Measurements from ENCODE around the gene DARS1. TPM values are rescaled to one million over a fixed set of nuclear protein-coding genes. Genes with fewer than 3 reads are reported as not detected.

DARS1 gene
- total RNA-seq, 4 donors from 2014 or later = 58.7 to 73.6 (median 65.7) TPM

DNA sequence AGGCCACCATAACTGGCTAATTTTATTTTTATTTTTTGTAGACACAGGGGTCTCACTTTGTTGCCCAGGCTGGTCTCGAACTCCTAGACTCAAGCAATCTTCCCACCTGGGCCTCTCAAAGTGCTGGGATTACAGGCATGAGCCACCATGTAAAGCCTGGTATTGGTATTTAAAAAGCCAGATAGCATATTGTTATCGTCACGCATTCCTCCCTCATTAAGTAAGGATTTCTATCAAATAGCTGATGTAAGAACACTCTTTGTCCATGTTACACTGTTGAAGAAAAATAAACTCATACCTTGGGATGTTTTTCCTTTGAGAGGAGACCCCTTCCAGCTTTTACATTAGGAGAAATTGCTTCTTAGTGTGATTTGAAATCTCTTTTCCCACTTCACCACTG is 39.2 kb upstream of the DARS1 start:
- DNase-seq (ENCODE audit: low spot score in 2 of 2) = no peak
- H3K4me3 ChIP-seq (ENCODE audit: low read depth, poor library complexity, severe bottlenecking) = no peak overlapping the region
- intact Hi-C loops (cut with DNase I; ENCODE audit: low total_unique reads) = no loop called here
- WGBS, 2 donors = 95% methylated on average over 3 of the region's 3 CpGs
- TF ChIP-seq, protein P1, sequence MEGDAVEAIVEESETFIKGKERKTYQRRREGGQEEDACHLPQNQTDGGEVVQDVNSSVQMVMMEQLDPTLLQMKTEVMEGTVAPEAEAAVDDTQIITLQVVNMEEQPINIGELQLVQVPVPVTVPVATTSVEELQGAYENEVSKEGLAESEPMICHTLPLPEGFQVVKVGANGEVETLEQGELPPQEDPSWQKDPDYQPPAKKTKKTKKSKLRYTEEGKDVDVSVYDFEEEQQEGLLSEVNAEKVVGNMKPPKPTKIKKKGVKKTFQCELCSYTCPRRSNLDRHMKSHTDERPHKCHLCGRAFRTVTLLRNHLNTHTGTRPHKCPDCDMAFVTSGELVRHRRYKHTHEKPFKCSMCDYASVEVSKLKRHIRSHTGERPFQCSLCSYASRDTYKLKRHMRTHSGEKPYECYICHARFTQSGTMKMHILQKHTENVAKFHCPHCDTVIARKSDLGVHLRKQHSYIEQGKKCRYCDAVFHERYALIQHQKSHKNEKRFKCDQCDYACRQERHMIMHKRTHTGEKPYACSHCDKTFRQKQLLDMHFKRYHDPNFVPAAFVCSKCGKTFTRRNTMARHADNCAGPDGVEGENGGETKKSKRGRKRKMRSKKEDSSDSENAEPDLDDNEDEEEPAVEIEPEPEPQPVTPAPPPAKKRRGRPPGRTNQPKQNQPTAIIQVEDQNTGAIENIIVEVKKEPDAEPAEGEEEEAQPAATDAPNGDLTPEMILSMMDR (IDR thresholded peaks at IDR 0.05) = no peak
- no peak for TF ChIP-seq POLR2A (IDR thresholded peaks at IDR 0.05)

DNA sequence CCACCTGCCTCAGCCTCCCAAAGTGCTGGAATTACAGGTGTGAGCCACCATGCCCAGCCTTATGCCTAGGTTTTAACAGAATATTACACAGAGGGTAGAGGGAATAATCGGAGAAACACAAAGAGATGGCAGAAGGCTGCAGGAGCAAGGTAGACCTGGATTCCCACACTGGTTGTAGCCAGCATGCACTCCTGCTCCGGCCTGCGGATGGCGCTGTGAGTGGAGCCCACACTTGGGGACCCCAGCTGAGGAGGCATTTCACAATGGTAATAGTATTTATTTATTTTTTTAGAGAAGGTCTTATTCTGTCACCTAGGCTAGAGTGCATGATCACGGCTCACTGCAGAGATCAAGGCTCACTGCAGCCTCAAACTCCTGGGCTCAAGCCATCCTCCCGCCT is 38.8 kb upstream of the DARS1 start:
- TF ChIP-seq, protein P1 (IDR thresholded peaks at IDR 0.05) = no peak
- no peak for TF ChIP-seq POLR2A (IDR thresholded peaks at IDR 0.05)
- DNase-seq (ENCODE audit: low spot score in 2 of 2) = no peak
- intact Hi-C loops (cut with DNase I; ENCODE audit: low total_unique reads) = no loop called here
- WGBS, 2 donors = 96 to 98% methylated on average over 6 of the region's 6 CpGs
- no peak overlapping the region for H3K4me3 ChIP-seq (ENCODE audit: low read depth, poor library complexity, severe bottlenecking)

DNA sequence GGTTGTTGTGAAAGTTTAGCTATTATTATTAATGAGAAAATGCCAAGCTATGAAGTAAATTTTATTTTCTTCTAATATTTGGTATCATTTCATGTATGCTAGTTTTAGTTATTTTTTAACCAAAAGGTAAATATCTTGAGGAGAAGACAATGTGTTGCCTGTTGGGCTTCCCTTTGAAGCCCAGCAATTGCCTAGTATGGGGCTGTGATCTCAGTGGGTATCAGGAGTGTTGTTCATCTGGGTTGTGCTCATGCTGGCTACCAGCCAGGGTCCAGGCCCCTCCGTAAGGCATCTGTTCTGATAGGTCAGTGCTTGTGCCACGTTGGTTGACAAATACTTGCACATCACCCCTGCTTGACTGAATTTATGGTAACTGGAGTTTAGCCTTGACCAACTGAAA is 38.0 kb upstream of the DARS1 start:
- no peak overlapping the region for H3K4me3 ChIP-seq (ENCODE audit: low read depth, poor library complexity, severe bottlenecking)
- DNase-seq (ENCODE audit: low spot score in 2 of 2) = no peak
- TF ChIP-seq, protein P1 (IDR thresholded peaks at IDR 0.05) = no peak
- 90 to 93% methylated on average over 2 of the region's 2 CpGs for WGBS, 2 donors
- intact Hi-C loops (cut with DNase I; ENCODE audit: low total_unique reads) = no loop called here

DNA sequence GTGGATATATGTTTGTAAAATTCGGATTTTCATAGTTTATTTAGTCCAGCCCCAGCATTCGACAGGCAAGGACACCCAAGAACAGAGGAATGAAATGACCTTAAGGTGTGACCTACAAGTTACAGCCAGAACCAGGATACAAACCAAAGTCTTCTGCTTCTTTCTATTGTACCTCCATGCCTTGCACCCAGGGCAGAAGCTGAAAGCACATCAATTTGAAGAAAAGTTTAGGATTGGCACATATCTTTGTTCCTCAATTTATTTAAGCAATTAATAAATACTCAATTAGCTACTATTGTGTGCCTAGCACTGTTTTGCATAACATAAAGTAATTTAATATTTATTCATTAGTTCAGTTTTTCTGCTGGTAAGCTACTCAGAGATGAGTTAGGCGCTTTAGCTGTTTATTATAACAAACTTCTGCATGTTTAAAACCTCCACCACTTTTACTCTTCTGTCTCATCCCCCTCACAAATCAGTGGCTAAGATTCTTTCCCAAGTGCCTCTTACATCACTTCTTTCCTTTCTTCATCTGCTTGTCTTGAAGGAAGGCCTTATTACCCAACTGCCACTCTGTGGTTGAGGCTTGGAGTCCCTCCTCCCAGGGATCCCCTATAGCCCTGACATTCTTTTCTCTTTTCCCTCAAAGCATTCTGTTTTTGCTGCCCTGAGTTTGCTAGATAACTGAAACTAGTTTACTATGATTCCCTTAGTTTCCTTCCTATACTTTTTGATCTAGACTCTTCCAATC is 37.1 kb upstream of the DARS1 start:
- WGBS, 2 donors = 89 to 93% methylated on average over 3 of the region's 3 CpGs
- H3K4me3 ChIP-seq (ENCODE audit: low read depth, poor library complexity, severe bottlenecking) = no peak overlapping the region
- TF ChIP-seq, protein P1 (IDR thresholded peaks at IDR 0.05) = no peak
- TF ChIP-seq POLR2A (IDR thresholded peaks at IDR 0.05) = no peak
- intact Hi-C loops (cut with DNase I; ENCODE audit: low total_unique reads) = no loop called here
- DNase-seq (ENCODE audit: low spot score in 2 of 2) = no peak

DNA sequence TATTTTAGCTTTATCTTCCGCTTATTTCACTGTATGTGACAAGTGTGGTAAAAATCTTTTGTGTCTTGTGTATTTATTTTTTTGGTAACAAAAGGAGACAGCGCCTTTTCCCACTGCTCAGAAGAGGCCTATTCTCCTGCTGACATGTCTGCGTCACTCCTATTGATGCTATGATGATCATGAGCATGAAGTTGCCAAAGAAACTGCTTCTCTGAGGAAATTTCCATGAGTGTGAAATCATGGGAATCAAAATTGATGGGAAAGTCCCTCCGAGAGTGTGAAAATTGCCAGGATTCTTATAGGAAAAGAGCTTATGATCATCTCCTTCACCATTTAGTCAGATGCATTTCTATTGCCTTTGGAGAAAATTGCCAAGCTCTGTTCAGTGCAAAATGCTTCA is 36.5 kb upstream of the DARS1 start:
- 96% methylated on average over 4 of the region's 4 CpGs for WGBS, 2 donors
- no peak for TF ChIP-seq POLR2A (IDR thresholded peaks at IDR 0.05)
- TF ChIP-seq, protein P1 (IDR thresholded peaks at IDR 0.05) = no peak
- H3K4me3 ChIP-seq (ENCODE audit: low read depth, poor library complexity, severe bottlenecking) = no peak overlapping the region
- intact Hi-C loops (cut with DNase I; ENCODE audit: low total_unique reads) = no loop called here
- no peak for DNase-seq (ENCODE audit: low spot score in 2 of 2)

DNA sequence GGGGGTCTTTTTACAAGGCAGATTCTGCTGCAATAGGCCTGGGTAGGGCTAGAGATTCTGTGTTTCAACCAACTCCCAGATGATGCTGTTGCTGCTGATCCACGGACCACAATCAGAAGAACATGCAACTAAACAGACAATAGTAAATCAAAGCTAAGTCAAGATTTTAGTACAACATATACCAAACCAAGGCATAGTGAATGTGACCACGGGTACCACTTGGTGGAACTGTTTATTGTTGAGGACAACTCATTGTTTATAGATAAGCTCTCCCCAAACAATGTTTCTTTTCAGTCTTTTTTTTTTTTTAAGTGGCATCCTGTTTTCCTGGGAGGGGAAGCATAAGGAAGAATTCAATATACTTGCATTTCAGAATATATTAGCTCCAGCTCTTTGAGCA is 36.0 kb upstream of the DARS1 start:
- intact Hi-C loops (cut with DNase I; ENCODE audit: low total_unique reads) = no loop called here
- no peak overlapping the region for H3K4me3 ChIP-seq (ENCODE audit: low read depth, poor library complexity, severe bottlenecking)
- no peak for DNase-seq (ENCODE audit: low spot score in 2 of 2)
- TF ChIP-seq, protein P1 (IDR thresholded peaks at IDR 0.05) = no peak
- no peak for TF ChIP-seq POLR2A (IDR thresholded peaks at IDR 0.05)
- WGBS, 2 donors = 77 to 78% methylated on average over 2 of the region's 2 CpGs
